Measurements from ENCODE around the gene MYO15B.

- TF ChIP-seq CTCF (IDR thresholded peaks at IDR 0.05; ENCODE audit: poor library complexity, severe bottlenecking) (no peak), POLR2AphosphoS5 (IDR thresholded peaks at IDR 0.05) (no peak)
These were observed 43.4 kb upstream of the MYO15B start for GRCh38 chr17:75544250-75544649.
